HG03095 (cell line): ENCODE results near the gene SEC16A.

ENCODE experiments used
- ATAC-seq: cut with Tn5 transposase; IDR thresholded peaks from one replicate; pipeline ENCODE4 v1.9.1; 2021; ENCODE audit warnings: moderate library complexity; ENCODE audit not compliant: unreplicated experiment

Gene SEC16A

GRCh38 chr9:136486823-136487620 lies 4.2 kb upstream of the SEC16A start:
- no peak for ATAC-seq

DNA sequence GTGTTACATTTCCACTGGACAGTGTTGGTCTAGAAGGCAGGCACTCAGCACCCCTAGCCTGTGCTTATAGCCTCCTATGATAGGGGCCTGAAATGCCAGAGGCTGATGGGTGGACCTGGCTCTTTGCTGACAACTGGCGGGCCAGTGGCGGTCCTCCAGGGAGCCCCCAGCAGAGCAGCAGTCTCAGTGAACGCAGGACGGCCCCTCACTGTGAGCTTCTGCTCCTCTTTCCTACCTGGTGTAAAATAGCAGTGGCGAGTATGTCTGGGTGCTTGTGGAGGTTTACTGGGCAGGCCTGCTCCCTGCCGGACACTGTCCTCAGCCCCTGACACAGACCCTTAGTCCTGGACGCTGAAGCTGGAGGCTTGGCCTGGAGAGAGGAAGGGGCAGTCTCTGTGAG lies 3.3 kb upstream of the SEC16A start:
- ATAC-seq: no peak

- no peak for ATAC-seq
These were observed 2.5 kb upstream of the SEC16A start for GRCh38 chr9:136485049-136486045.

DNA sequence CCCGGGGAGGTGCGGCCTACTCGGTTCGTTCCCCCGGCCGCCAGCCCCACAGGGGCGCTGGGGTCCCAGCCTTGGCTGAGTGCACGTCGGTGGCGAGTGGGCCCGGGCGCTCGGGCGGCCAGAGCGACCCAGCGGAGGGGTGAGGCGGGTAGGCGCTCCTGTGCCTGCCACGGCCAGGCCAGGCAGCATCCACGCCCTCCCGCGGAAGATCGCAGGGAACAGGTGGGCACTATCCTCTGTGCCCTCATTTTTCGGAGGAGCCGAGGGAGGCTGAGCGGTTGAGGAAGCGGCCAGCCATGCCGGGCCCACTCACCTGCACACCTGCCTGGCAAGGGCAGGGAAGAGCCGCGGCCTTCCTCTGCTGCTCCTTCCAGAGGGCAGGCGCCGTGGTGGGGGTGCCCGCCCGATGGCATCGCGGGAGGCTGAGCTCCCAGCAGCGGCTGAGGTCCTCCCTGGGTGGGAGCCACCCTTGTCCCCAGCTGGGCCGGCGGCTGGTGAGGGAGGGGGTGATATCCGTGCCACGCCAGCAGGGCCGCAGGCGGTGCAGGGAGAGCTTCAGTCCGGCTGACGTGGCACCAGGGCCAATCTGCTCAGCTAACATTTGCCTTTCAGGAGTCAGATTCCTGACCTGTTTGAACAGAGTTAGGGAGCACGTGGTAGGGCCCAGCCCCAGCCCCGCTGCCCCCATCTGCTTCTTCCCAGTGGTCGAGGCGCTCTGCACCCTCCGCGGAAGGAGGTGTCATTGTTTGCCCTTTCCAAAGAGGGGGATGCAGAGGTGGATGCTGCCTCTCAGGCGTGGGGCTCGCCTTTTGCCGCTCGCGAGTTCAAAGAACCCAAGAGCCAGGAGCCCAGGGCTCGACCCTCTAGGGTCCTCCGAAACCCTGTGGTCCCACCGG lies 1.6 kb upstream of the SEC16A start:
- ATAC-seq: no peak

DNA sequence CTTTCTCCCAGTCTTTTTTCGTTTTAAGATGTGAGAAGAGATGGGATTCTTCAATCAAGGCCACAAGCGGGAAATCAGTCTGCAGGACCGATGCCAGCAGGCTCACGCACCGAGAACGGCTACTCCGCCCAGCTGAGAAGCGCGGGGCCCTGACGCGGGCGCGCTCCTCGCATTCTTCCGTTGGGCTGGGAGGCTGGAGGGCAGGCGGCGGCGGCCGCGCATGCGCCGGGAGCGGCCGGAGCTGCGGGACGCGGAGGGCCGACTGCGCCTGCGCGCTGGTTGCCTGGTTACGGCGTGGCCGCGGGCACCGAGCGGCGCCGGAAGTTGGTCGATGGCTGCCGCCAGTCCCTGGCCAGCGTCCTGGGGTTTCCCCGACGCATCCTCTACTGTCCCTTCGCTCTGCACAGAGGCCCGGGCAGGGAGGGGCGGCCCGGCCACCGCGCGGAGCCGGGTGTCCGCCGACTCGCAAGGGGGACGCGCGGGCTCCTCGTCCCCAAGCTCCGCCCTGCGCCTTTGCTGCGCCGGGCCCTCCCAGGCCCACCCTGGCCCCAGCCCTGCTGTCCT lies 831 bp upstream of the SEC16A start:
- peak; percentile 52 for ATAC-seq

DNA sequence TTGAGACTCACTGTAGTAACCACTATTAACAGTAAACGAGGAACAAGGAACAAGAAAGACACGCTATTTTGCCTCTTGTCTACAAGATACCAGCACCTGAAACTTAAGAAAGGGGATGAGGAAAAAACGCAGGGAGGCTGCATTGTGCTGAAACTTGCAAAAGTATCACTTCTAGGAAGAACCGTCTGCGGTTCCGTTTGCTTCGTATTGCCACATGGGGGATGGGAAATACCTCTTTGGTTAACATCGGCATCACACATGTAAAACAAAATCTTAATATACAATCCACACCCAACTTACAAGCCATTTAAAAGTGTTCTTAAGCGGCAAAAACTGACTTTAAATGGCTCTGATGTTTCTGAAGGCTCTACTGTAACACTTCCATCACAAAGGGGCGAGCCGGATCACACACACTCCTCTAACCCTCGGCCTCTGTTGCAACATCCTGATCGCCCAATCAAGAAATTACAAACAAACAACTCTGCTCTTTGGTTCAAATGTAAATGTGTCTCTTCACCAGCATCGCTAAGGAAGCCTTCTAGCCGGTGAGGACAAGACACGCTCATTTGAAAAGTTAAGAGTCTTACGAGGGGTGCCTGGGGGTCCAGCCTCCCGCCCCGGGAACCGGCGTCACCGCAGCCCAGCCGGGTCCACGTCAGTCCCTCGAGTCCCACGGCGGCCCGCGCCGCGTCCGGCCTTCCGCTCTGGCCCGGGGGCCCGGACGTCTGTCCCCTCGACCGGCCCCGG lies 621 bp downstream of the SEC16A start:
- ATAC-seq: no peak

DNA sequence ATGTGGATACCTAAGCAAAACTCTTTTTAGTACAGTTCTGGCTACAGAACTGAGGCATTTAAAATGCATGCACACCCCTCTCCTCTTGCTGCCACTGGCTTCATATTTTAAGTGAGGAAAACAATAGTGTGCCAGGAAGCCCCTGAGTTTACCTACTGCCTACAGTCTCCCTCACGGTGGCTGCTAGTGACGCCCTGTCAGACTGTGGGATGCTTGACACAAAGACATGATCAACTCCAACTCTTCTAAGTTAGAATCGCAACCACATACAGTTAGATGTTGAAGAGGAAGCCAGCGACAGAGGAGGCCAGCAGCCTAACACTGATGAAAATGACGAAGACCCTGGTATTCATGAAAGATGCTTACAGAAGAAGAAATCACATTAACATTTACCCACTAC lies 1.3 kb downstream of the SEC16A start:
- ATAC-seq: no peak

GRCh38 chr9:136476369-136477150 lies 6.3 kb downstream of the SEC16A start:
- no peak for ATAC-seq

DNA sequence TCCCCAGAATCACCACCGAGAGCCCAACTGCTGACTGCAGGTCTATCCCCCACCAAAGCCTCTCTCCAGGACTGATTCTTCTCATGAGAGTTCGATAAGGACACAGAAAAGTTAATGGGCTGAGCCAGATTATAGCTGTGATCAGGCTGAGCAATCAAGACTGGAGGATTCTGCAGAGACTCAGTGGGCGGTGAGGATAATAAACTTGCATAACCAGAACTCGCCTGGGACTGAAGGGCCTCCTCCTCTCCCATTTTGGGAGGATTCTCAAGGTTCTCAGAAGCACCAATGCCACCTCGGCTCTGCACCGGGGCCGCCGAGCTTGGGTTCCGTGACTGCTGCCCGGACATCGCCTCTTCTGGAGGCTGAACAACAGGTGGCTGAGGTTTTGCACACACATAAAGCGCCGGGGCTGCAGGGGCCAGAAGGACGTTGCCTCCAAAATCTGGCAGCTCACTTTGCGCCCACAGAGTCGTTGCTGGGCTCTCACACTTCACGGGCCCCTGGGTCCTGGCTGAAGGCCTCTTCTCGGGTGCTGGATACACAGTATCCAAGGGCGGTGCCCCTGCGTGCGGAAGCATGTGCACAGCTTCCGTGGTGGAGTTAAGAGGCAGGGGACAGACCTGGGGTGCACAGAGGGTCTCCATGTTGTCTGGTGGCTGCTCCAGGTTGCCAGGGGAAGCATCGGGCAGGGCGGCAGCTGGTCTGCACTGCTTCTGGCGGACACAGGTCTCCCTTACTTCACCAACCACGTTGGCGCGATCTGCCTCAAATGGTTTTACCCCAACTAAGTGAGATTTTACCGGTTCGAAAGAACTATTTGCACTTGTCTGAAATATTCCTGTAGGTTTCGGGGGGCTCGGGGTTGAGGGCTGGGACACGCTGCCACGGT lies 7.6 kb downstream of the SEC16A start:
- ATAC-seq: no peak

GRCh38 chr9:136474021-136474640 lies 8.7 kb downstream of the SEC16A start:
- no peak for ATAC-seq

DNA sequence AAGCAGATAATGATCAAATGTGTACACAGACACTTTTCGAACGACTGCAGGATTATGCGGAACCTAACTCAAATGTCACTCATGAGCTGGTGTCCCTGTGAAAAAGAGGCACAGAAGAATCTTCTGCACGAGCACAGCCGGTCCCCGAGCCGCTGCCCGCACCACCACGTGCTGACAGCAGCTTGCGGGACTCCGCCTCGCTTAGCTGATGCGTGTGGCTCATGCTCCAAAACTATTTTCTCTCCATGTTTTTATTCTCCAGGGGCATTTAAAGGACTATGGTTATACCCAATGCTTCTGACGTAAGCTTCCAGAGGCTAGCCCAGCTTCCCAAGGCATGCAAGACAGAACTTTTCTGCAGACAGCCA lies 9.5 kb downstream of the SEC16A start:
- no peak for ATAC-seq

- no peak for ATAC-seq
These were observed 10.0 kb downstream of the SEC16A start for GRCh38 chr9:136472640-136473353.

DNA sequence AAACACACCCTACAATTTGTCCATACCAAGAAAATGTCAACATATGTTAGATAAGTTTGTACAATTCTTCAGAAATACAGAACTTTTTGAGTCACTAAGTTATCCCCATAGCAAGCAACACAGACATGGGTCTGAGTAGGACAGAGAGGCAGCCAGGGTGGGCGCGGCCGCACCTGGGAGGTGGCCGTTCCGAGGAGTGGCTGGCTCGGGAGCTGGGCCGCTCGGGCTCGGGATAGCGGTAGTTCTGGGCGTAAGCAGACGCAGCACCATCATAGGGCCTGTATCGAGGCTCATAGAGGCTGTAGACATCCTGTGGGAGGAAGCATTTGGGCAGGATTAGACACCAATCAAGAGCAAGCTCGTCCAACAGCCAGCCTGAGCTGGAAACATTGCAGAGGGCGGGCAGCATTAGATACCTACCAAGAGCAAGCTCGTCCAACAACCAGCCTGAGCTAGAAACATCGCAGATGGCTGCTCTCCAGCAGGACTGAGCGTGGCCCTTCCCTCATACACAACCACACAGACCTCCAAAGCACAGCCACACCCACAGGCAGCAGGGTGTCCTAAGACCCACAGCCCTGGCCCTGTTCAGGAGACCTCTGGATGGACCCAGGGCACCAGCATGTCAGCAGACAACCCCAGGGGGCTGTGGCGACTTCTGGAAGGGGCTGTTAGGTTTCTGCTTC lies 10.9 kb downstream of the SEC16A start:
- ATAC-seq: no peak

- ATAC-seq: no peak
These were observed 11.9 kb downstream of the SEC16A start for GRCh38 chr9:136470792-136471469.

- ATAC-seq: no peak
These were observed 12.5 kb downstream of the SEC16A start for GRCh38 chr9:136470356-136470755.

GRCh38 chr9:136467766-136468165 lies 15.1 kb downstream of the SEC16A start:
- no peak for ATAC-seq
